Measurements from ENCODE around the gene TIMD4.

- TF ChIP-seq, protein P1, sequence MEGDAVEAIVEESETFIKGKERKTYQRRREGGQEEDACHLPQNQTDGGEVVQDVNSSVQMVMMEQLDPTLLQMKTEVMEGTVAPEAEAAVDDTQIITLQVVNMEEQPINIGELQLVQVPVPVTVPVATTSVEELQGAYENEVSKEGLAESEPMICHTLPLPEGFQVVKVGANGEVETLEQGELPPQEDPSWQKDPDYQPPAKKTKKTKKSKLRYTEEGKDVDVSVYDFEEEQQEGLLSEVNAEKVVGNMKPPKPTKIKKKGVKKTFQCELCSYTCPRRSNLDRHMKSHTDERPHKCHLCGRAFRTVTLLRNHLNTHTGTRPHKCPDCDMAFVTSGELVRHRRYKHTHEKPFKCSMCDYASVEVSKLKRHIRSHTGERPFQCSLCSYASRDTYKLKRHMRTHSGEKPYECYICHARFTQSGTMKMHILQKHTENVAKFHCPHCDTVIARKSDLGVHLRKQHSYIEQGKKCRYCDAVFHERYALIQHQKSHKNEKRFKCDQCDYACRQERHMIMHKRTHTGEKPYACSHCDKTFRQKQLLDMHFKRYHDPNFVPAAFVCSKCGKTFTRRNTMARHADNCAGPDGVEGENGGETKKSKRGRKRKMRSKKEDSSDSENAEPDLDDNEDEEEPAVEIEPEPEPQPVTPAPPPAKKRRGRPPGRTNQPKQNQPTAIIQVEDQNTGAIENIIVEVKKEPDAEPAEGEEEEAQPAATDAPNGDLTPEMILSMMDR (conservative IDR thresholded peaks at IDR 0.05 in 1 of 2, IDR thresholded peaks at IDR 0.05 in 1 of 2; ENCODE audit: low read depth in 1 of 2, low read length in 2 of 2), result no peak
- TF ChIP-seq EZH2 (IDR thresholded peaks at IDR 0.05; ENCODE audit: low read length, missing control alignments), result no peak
These were observed 53.8 kb downstream of the TIMD4 start for GRCh38 chr5:156909180-156909579.

Measured in fibroblast of lung (primary cell).